Gastrocnemius medialis (tissue), 4 donors: ENCODE data around the gene DMRTA1.

Source experiments
- CTCF ChIP-seq, 5 experiments: fragments of 450-650 bp in 3 of 5; fragments of 200-600 bp in 2 of 5; sonication (generic) in 2 of 5; IDR thresholded peaks in 4 of 5; conservative IDR thresholded peaks in 1 of 5; 1 replicate in 4 of 5; 2 replicates in 1 of 5; pipeline ENCODE4 v1.5.1; 2016 to 2019; ENCODE audit warnings: antibody characterized with exemption in 5 of 5, mild to moderate bottlenecking in 3 of 5, moderate library complexity in 3 of 5
- POLR2A ChIP-seq, 2 donors: fragments of 450-650 bp; IDR thresholded peaks; one replicate each; pipeline ENCODE4 v1.6.1; 2017; ENCODE audit warnings: antibody characterized with exemption in 2 of 2, mild to moderate bottlenecking in 2 of 2, moderate library complexity in 2 of 2

GRCh38 chr9:22469928-22470544, 23.4 kb downstream of the DMRTA1 start:
- TF ChIP-seq CTCF (IDR thresholded peaks at IDR 0.05 in 4 of 5, conservative IDR thresholded peaks at IDR 0.05 in 1 of 5) (peak in 4 of 5 experiments; percentile 47 to 73 (median 63)), POLR2A (IDR thresholded peaks at IDR 0.05) (no peak)
